Left renal pelvis (tissue), 4 donors: Measurements from ENCODE around the gene PABPN1. TPM values are rescaled to one million over a fixed set of nuclear protein-coding genes. Genes with fewer than 3 reads are reported as not detected.
A peak's percentile ranks its signal among the peaks of the same experiment; 100 is the strongest.
"Not testable (repeated sequence)": the region's sequence is repeated elsewhere in the genome, so short reads cannot be mapped to it uniquely, and the experiment has no call there.

Source experiments
- DNase-seq, 4 donors: peaks; one replicate each; pipeline ENCODE4 v3.0.0-alpha.2; 2013; ENCODE audit warnings: low read depth in 4 of 4, low spot score in 3 of 4
- polyA plus RNA-seq, 4 donors: library from polyadenylated mRNA; unstranded; fragments of 120-200 nt; gene quantifications; one replicate each; pipeline ENCODE4 v1.2.1, GENCODE V29; 2013; ENCODE audit not compliant: insufficient read length in 4 of 4

The PABPN1 gene, protein sequence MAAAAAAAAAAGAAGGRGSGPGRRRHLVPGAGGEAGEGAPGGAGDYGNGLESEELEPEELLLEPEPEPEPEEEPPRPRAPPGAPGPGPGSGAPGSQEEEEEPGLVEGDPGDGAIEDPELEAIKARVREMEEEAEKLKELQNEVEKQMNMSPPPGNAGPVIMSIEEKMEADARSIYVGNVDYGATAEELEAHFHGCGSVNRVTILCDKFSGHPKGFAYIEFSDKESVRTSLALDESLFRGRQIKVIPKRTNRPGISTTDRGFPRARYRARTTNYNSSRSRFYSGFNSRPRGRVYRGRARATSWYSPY
- 100 to 1,000 TPM; 157 to 374 (median 252) TPM for polyA plus RNA-seq

DNA sequence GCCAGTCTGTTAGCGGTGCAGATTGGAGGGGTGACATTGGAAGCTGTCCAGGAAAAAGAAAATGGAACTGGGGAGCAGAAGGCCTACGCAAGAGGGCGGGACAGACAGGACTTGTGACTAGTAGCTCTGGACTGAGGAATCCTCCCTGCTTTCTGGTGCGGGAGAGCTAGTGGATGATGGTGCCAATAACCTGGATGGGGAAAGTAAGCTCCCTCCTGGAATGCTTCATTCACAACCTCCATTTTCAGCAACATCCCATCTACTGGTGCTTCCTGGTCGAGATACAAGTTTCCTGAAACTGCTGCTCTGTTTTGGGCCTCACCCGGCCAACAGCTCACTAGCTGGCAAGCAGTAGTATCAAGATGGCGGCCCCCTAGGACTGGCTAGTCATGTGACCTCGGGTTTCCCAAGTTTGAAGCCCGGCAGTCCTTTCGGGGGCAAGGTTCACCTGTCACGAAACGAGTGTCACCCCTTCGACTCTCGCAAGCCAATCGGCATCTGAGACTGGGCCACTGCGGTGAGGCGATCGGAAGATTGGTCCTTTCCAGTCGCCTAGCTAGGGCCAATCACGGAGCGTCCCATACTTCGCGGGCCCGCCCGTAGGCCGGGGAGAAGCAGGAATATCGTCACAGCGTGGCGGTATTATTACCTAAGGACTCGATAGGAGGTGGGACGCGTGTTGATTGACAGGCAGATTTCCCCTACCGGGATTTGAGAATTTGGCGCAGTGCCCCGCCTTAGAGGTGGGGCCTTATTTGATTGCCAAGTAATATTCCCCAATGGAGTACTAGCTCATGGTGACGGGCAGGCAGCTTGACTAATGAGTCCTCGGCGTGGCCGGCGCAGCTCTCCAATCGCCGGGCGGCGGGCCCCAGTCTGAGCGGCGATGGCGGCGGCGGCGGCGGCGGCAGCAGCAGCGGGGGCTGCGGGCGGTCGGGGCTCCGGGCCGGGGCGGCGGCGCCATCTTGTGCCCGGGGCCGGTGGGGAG, at the start of gene PABPN1:
PABPN1 (plus strand) TSS at position 874 of the 988 bp plus-strand sequence; CDS start at position 887, 13 bp downstream.
- peak; percentile 100 for DNase-seq

- DNase-seq, result no peak
These were observed 45.8 kb upstream of the PABPN1 start for GRCh38 chr14:23275412-23275811.

DNA sequence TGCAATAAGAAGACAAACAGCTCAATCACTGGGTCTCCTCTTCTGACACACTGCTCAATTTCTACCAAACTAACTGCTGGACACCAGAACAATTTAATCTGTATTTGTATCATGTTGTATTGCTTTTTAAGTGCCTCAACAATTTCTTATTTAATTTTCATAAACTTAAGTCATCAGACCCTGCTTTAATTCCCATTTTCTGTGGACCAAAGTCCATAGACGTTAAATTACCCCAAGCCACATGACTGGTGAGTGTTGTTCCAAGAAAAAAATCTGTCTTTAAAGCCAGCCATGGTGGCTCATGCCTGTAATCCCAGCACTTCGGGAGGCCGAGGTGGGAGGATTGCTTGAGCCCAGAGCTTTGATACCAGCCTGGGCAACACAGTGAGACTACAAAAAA, 44.1 kb upstream of the PABPN1 start:
- DNase-seq, result no peak

DNA sequence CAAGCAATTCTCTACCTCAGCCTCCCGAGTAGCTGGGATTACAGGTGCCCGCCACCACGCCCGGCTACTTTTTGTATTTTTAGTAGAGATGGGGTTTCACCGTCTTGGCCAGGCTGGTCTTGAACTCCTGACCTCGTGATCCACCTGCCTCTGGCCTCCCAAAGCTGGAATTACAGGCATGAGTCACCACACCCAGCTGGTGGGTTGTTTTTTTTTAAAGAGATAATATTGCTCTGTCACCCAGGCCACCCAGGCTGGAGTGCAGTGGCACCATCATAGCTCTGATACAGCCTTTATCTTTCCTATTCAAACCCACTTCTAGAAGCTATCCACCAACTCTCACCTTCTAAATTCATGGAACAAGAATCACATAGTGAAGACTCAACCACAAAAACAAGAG, 43.3 kb upstream of the PABPN1 start:
- DNase-seq, result not testable (repeated sequence)

GRCh38 chr14:23281247-23281646, 40.0 kb upstream of the PABPN1 start:
- DNase-seq, result no peak

DNA sequence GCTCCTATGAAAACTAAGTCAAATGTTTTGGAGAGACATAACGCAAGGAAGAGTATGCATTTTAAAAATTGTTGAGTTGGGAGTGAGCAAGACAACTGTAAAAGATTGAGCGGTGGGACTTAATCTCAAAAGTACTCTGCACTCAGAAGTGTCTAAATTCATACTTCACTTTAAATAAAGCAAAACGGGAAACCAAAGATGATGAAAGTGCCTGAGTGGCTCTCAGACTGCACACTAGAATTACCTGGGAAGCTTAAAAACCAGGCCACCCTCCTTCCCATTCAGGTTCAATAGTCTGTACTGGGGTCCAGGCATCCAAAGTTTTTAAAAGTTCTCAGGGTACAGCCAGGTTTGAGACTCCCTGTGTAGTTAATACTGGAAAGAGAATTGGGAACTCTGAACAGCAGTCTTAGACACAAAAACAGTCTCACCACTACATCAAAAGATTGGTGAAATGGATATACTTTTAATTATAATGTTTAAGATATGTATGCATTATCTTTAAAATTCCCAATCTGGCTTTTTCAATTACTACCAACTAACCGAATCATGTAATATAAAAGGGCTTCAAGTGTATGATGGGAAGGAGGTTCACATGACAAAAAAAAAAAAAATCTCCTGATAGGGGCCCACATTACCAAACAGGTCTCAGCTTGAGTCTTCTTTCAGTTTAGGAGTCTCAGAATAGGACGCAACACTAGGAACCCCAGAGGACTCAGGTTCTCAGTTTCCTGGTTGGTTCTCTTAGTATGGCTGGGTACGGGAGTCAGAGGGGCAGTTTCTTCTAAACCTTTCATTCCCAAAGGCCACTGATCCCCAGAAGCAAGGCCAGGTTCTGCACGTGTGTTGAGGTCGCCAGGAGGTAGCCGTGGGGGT, 36.4 kb upstream of the PABPN1 start:
- no peak for DNase-seq

DNA sequence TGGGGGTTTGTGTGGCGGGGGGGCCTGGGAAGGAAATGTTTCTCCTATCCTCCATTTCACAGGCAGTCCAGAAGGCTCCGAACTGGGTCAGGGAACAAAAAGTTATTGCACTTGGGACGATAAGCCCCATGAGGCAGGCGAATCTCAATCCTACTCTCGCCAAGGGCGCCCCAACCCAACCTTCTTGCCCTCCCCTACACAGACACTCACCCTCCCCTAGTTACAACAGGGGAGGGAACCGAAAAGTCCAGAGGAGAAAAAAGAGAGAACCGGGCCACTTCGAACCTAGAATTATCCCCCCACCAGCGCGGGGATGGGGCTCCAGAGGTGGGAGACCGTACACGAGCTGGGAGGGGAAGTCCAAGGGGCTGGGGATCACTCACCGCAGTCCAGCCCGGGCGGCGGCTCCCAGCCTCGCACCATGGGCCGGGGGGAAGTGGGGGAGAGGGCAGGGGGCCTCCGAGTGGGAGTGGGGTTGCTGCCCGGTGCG, 35.7 kb upstream of the PABPN1 start:
- no peak for DNase-seq

DNA sequence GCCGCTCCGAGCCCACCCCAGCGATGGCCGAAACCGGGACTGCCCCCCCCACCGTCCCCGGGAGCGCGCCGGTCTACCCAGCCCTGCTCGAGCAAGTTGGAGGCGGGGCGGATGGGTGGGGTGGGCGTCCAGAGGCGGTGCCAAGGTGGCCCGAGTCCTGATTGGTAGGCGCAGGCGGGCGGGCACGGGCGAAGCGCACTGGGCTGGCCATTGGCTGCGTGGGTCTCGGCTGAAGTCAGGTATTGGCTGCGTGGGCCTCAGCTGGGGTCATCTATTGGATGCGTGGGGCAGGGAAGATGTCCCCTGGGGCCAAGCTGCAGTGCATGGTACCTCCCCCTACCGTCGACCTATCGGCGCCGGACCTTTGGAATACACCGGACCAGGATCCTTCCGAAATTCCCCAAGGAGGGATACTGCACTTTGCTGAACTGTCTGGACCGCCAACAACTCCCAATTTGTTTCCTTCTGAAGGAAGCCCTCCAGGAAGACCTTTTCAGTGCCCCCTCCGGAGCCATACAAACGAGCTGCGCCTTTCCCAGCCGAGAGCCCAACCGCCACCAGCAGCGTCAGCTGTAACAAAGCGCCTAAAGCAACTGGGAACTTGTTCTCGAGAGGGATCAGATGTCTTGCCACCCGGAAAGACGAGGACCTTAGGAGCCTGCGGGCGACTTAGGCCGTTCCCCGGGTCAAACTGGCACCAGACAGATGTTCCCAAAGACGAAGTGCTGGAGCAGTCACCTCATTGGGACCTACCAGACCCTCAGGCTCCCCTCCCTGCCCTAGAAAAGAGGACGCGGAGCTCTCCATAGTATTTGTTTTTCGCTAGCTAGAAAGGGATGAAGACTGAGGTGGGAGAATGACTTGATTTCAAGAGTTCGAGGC, 35.0 kb upstream of the PABPN1 start, which contains the start of gene HOMEZ:
HOMEZ (minus strand) TSS at position 113 of the 882 bp plus-strand sequence. CDS start 180 bp downstream, outside the sequence.
- DNase-seq, result peak; percentile 91 to 93 (median 92)

GRCh38 chr14:23286902-23287479, 34.3 kb upstream of the PABPN1 start:
- no peak for DNase-seq

DNA sequence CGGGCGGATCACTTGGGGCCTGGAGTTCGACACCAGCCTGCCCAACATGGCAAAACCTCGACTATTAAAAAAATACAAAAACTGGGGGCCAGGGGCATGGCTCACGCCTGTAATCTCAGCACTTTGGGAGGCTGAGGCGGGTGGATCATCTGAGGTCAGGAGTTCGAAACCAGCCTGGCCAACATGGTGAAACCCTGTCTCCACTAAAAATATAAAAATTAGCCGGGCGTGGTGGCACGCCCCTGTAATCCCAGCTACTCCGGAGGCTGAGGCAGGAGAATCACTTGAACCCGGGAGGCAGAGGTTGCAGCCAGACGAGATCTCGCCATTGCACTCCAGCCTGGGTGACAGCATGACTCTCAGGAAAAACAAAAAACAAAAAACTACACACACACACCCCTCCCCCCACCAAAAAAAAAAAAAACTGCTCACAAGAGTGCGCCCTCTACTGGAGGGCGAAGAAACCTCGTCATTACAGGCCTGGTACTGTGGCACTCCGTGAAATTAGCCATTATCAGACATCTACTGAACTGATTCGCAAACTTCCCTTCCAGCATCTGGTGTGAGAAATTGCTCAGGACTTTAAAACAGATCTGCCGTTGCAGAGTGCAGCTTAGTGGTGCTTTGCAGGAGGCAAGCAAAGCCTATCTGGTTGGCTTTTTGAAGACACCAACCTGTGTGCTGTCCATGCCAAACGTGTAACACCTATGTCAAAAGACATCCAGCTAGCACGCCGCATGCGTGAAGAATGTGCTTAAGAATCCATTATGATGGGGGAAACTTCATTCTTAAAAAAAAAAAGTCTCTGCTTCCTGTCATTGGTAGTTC, 26.3 kb upstream of the PABPN1 start:
- DNase-seq, result no peak

- DNase-seq, result no peak
These were observed 25.1 kb upstream of the PABPN1 start for GRCh38 chr14:23296012-23296777.

DNA sequence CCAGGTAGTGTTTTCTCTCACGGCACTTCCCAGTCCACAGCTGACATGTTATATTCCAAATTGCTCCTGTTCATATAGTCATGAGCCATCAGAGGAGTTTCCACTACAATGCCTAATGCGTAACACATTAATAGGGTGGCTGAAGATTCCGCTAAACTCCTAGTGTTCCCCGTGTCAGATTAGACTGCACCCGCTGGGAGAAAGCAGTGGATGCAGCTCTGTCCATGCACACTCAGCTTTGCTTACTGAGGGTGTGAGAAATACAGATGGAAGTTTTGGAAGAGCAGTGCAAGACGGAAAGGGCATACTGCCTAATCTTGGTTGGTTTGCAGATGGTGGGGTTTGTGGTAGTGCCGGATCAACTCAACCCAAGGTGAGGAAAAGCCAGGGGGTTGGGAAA, 24.2 kb upstream of the PABPN1 start:
- no peak for DNase-seq

DNA sequence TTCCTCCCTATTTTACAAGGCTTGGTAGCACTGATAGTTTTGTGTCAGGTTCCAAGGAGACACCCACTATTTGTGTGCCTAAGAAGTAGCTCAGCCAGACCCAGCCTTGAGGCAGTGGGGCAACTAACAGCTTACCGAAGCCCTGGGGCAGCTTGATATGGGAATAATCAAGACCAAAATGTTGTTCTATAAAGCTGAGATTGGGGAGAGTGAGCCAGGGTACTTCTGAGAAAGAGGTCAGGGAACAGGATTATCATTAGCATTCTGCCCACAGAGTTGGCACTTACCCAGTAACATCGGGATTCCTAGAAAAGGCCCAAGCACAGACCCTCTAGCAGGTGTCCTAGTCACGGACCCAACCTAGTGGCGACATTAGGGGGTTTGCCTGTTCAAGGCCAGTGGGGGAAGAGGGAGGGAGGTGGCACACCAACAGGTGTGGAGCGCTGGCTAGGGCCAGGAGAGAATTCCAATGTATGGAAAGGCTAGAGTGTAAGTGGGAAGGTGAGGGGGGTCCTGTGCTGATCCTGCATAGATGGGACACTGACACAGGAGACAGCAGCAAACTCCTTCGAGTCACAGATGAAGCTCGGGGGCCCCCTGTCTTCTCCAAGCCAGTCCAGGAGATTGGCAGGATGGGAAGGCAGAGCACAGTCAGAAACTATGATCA, 23.5 kb upstream of the PABPN1 start:
- no peak for DNase-seq

GRCh38 chr14:23299211-23299957, 21.9 kb upstream of the PABPN1 start:
- no peak for DNase-seq

- no peak for DNase-seq
These were observed 21.1 kb upstream of the PABPN1 start for GRCh38 chr14:23299986-23300686.
